Activated gamma-delta T cell treated with anti-CD3 and anti-CD28 coated beads, Interleukin-2, amount 50 U/mL, for 16 hours (primary cell): ENCODE results near the gene TXNDC8.
"Not testable (repeated sequence)": the region's sequence is repeated elsewhere in the genome, so short reads cannot be mapped to it uniquely, and the experiment has no call there.

ENCODE experiments used
- DNase-seq: peaks from one replicate; pipeline ENCODE4 v3.0.0-alpha.2; 2020; ENCODE audit warnings: low read depth

Gene TXNDC8

DNA sequence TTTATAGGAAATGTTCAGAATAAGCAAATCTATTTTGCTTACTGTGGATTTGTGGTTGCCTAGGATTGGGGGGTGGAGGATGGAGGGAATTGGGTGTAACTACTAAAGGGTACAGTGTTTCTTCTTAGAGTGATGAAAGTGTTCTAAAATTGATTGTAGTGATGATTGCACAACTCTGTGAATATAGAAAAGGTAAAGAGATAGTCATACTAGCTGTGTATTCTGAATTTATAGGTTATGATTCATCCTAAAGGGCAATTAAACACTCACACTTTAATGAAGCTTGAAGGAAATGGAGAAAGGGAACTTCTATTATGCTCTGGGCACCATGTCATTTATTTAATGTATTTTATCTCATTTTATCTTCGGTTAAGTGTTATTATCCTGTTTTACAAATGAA, 9.9 kb downstream of the TXNDC8 start:
- no peak for DNase-seq

DNA sequence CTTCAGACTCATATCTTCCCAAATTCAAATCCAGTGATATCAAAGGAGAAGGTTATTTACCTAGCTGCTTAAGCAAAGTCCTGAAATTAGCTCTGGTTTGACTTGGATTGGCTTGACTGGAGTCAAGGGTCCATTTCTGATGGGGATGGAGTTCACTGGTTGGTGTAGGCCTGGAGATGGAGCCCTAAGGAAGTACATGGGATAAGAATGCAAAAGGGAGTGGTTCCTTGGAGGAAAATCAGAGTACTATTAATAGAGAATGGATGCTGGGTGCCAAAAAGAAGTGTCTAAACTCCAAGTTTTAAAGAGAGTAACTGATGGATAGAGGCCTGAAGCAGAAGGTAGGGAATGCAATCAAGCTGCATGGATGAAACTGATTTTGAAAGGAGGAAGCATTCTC, 13.8 kb downstream of the TXNDC8 start:
- no peak for DNase-seq

DNA sequence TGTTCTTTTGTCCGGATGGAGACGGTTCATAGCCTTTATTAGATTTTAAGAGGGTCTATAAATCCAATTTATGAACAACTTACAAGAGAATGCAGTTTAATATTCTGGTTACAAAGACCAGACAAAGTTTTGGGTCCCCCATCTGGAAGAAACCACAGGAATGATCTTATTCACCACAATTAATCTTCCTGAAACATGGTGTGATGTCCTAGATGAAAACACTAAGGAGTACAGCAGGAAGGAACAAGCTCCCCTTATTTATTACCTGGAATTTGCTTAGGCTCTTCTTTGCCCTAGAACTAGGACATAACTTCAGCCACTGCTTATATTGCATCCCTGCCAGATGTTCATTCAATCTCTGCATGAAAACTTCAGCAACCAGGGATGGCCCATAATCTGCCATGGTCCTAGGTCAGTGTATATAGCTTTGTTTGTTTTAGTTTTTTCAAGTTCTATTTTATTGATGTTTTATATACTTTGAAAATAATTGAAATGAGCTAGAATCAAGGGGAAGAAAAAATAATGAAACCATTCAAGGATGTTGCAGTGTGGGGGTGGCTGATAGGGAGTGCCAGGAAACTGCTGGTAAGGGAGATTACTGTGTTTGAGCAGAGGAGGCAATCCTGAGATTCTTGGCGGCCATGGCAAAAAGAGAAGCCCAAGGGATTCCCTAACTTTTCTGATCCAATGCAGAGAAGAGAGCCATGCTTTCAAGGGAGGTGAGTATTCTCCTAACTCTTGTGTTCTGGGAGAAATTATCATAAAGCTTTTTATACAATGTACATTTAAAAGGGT, 16.8 kb downstream of the TXNDC8 start:
- DNase-seq, result no peak

DNA sequence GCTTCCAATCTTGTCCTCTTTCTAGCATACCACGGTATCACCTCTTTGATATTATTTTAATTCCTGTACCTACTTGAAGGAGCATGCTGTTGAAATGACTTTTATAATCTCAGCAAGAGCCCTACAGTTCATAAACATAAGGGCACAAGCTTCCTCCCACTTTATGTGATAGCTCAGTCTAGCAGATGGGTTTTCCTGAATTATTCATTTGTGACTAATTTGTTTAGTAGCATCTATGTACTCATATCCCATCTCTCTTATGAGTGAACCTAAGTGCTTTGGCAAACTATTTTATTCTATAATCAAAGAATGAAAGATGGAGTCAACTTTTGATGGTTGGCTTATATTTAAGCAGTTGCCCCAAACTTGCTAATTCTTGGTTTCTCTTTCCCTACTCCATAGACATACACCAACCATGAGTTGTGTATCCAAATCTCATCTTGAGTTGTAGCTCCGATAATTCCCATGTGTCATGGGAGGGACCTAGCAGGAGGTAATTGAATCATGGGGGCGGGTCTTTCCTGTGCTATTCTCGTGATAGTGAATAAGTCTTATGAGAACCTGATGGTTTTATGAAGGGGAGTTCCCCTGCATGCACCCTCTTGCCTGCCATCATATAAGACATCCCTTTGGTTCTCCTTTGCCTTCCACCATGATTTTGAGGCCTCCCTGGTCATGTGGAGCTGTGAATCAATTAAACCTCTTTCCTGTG, 17.7 kb downstream of the TXNDC8 start:
- DNase-seq, result no peak

DNA sequence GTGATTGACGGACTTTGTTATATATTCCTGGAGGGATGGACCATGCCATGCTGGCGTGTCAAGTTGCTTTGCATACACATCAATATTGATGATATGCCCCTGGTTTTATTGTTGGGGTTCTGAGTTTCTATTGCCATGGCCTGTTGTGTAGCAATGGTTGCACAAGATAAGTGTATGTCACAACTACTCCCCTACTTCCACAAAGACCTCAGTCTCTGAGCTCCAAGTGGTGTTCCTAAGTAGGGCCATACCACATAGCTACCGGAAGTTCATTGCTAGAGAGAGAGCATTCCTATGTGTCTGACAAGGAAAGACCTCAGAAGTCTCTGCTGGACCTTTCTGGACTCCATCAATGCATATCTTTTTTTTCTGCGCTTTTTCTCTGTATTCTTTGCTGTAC, 19.8 kb downstream of the TXNDC8 start:
- no peak for DNase-seq

DNA sequence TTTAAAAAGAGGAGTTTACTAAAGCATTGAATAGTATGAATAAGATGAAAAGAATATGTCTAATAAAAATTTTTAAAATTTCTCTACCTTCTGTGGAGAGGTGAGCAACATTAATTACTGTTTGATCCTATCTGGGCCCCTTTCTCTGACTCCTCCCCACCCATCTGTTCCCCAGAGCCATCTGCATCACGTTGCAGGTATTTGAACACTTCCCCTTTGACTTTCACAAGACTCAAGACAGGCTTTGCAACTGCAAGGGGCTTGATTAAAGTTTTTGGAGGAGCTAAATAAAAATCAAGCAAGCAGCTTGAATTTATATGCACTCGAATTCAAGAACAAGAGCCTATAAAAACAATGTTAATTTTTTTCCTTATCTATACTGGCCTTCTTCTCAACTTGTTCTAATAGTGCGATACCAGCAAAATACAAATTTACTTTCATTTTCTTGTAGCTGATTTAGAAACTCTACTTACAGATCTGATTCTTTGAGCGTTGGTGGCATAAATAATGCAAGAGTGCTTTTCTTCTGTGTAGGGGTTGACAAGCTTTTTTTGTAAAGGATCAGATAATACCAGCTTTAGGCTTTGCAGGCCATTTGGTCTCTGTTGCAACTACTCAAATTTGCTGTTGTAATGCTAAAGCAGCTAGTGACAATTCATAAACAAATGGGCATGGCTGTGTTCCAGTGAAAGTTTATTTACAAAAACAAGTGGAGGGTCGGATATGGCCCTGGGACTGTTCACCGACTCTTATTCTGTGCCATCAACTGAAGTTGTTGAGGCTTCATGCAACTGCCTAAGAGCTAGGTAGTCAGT, 21.2 kb downstream of the TXNDC8 start:
- no peak for DNase-seq

DNA sequence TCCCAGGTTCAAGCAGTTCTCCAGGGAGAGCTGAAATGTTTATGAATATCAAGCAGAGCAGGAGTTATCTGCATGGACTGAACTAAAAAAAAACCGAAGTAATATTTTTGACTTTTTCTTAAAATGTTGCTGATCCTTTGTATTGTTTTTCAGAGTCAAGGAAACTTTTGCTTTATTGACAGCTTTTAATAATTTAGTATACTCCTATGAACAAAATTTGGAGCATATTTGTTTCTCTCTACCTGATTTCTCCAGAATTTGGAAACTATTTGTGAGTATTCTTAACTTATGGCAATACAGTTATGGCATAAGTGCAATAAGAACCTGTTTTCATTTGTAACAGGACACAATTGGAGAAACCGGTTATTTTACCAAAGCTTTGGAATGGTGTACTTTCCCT, 25.7 kb downstream of the TXNDC8 start:
- not testable (repeated sequence) for DNase-seq

DNA sequence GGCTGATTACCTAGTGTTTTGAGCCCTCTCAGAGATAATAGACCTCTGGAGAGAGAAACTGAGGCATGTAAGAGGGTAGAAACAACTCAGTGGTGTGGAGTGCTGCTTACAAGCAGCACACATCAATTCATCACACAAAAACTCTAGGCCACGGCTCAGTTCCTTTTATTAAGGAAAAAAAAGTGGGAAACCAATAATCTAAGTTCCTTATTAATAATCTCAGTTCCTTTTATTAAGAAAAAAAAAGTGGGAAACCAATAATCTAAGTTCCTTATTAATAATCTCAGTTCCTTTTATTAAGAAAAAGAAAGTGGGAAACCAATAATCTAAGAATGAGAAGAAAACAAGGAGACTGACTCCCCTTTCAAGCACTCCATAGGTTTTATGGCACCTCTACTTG, 28.0 kb downstream of the TXNDC8 start:
- no peak for DNase-seq

DNA sequence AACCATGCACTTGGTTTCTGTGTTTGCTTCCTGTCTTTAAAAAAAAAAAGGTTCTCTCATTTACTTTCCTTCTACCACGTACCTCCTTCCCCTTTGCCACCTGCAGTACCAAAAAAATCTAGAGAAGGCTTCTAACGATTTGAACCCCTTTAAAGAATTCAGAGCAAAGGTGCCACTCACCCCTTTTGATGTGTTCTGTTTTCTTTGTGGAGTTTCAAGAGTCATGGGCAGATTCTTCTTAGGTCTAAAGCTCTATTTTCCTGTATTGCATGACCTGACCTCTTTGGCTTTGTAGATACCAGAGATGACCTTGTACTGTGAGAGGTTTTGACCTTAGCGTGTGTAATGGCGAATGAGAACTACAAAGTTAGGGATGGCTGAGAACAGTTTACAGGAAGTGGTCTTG, 29.0 kb downstream of the TXNDC8 start:
- DNase-seq, result no peak

DNA sequence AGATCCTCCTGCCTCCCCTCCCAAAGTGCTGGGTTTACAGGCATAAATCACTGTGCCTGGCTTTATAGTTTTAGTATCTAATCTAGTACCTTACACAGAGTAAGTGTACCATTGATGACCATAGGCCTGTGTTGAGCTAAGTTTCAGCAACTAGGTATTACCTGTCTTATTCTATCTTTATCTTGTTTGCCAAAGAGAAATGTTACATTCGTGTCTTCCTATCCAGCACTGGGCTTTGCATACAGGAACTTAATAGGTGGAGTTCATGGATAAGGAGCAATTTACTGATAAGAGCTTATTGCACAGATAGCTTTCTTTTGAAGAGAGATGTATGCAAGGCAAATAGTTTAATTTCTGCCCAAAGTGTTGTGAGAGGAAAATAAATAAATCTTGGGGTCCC, 30.5 kb downstream of the TXNDC8 start:
- no peak for DNase-seq

DNA sequence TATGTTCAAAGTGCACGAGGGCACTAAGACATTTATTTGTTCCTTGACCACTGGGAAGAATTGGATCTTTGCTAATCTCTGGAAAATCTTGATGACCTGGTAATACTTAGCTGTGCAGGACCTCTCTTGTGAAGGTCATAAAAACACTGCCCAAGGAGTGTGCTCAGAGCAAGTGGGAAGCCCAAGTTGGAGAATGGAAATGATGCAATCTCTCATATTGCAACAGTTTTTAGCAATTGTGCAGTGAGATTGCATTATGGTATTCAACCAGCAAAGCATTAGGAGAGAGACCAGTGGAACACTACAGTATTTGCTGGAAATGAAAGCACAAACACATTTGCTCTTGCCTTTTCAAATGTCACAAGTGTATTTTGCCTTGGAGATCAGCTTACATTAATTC, 34.5 kb downstream of the TXNDC8 start:
- DNase-seq, result no peak

DNA sequence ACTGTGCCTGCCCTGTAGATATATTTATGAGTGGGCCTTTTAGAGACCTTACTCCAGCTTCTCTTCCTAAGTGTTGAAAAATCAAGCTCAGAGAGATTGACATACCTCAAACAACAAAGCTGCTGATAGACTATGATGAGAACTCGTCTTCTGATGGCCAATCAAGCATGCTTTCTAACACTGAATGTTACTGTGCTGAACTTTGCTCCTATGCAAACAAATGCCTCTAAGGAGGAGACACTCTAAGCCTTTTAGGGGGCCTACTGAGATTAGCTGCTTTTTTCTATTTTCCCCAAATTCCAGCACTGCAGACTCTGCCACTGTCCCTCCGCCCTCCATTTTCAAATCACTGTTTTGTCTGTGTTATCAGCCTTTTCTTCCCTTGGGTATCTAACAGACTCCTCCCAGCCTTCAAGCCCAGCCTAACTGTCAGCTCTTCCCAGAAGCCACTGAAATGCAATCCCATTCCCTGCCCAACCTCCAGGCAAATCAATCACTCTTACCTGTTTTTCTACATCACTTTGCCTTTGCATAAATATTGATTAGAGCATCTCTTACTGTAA, 39.5 kb downstream of the TXNDC8 start:
- DNase-seq, result no peak

DNA sequence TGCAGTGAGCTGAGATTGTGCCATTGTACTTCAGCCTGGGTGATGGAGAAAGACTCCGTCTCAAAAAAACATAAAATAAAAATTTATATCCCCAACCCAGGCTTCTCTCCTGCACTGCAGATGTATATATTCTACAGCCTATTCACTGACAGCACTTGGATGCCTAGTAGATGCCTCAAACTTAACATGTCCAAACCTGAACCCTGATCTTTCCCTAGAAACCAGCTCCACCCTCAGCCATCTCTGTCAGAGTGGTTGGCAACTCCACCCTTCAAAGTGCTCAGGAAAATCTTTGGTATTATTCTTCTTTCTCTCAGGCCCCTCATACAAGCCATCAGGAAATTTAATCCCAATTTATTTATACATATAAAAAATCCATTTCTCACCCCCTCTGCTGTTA, 44.4 kb downstream of the TXNDC8 start:
- no peak for DNase-seq

DNA sequence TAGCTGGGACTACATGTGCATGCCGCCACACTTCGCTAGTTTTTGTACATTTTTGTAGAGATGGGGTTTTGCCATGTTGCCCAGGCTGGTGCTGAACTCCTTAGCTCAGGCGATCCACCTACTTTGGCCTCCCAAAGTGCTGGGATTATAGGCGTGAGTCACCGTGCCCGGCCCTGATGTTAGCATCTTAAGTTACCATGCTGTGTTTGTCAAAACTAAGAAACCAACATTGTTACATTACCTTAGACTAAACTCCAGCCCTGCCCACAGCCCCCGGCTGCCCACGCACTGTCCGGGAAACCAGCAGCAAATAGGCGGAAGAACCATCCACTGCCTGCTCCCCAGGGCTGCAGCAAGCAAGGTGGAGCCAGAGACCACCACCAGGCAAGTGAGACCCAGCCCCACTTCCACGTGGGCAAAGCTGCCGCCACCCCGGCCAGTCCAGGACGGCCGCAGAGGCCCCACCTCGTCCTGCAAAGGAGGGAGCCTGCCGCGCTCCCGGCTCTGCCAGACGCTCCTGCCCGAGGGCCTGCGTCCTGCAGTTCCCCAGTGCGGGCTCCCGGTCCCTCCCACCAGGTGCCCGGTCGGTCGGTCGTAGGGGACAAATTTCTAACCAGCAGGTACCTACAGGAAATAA, 45.6 kb downstream of the TXNDC8 start:
- no peak for DNase-seq

DNA sequence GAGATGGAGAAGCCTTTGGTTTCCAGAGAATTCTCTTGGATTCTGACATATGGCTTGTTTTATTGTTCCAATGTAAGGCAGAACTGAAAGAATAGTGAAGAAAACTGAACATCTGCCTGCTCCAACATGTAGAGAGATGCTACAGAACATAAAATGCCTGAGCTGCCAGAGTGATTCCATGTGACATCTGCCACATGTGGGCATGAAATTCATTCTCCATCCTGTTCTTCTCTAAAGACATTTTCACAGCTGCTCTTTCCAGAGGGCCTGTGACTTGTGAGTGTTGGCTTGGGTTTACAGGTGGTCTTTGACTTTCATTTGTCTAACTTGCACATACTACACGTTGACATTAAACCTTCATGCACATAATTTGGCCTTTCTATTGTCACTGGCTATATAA, 47.7 kb downstream of the TXNDC8 start:
- no peak for DNase-seq

DNA sequence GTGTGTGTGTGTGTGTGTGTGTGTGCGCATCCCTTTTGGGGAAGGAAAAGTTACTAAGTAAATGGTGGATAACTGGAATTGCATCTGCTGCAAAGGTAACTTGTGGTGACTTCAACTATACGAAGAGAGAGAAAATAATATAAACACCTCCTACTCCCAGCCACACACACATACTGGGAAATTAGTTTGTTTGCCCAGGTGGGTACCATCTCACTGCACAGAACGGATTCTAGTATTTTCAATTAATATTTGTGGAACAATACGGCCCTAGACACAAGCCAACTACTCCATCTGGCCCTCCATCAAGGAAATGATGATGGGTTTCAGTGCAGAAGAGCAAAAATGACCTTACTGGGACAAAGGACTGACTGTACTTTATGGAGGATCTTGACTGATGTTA, 49.2 kb downstream of the TXNDC8 start:
- DNase-seq, result no peak

DNA sequence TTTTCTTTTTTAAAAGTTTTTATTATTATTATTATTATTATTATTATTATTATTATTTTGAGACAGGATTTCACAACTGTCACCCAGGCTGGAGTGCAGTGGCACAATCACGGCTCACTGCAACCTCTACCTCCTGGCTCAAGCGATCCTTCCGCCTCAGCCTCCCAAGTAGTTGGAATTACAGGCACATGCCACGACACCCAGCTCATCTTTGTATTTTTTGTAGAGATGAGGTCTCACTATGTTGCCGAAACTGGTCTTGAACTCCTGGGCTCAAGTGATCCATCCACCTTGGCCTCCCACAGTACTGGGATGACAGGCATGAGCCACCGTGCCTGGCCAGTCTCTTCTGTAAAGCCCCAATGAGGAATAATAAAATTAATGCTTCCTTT, 50.4 kb downstream of the TXNDC8 start:
- DNase-seq, result no peak

DNA sequence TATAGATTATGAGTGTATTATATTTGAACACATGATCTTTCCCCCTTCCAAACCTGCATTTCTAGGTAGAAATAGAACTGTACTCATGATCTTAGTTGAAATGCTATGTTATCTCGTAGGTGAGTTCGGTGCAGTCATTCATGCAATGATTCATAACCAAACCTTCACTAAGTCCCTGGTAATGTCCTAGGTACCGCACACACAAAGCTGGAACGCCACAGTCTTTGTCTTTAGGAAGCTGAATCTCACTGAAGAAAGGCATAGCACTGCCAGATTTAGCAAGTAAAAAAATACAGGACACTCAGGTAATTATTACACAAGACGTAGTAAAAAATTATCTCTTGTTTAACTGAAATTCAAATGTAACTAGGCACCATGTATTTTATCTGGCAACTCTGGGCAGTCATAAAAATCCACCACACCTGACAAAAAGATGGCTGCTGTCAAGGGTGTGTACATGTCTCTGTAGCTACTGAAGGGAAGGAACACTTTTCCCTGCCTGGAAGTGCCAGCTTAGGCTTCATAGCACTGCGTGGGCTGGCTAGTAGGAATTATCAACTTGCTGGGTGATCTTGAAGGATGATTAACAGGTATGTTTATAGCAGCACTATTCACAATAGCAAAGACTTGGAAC, 53.3 kb downstream of the TXNDC8 start:
- no peak for DNase-seq

DNA sequence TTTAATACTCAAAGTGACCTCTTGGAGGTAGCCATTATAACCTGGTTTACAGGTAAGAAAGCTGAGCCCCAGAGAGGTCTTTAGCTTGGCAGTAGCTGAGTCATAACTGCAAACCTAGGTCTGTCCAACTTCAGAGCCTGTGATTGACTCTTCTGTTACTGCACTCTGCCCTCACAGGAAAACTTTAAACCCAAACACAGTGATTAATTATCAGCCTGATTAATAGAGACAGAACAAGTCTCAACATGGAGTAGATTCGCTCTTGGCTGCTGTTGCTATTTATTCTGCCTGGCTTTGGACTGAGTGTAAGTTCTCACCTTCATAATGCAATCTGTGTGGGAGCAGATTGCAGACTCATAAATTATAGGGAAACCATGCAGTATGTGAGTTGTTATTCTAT, 53.9 kb downstream of the TXNDC8 start:
- DNase-seq, result no peak

DNA sequence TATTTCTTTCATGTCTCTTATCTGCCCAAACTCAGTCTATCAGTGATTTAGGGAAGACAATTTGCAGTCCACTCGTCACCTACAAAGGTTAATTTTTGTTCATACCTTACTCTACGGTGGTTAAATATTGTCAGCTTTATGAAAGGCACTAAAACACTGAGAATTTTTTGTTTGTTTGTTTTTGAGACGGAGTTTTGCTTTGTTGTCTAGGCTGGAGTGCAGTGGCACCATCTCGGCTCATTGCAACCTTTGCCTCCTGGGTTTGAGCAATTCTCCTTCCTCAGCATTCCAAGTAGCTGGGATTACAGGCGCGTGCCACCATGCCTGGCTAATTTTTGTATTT, 55.0 kb downstream of the TXNDC8 start:
- no peak for DNase-seq

DNA sequence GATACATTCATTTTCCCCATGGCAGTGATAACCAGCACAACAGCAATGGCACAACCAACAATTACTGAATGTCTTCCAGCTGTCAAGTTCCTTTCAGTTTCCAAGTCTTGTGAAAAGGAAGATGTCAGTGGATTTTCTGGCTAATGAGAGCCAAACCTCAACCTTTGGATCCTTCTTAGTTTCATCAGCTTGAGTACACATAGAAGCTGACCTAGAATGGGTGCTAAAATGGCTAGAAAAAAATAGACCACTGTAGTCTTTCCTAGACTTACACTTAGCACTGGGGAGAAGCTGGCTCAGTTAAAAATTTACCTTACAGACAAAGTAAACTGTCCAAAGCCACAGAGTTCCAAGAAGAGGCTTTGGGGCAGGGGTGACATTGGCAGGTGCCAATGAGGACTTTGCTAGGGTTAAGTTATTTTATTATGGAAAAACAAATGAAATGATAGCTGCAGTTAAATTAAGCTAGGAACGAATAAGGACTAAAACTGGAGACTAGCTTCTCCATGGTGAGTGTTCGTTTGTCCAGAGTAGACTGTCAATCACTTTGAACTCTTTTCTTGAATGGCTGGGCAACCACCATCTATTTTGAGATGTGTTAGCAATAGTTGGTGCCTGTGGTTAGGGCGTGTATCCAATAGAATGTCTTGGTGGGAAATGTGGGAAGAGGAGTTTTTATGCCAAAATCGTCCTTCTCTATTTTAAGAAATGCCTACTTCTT, 55.5 kb downstream of the TXNDC8 start:
- DNase-seq, result no peak
